Small intestine (tissue), 7 donors: ENCODE results near the gene CHRNA4. TPM values are rescaled to one million over a fixed set of nuclear protein-coding genes. Genes with fewer than 3 reads are reported as not detected.

ENCODE experiments used
- DNase-seq, 2 donors: peaks; one replicate each; pipeline versions ENCODE4 v3.0.0 to v3.0.0-alpha.2; 2013
- FAIRE-seq: peaks from 2 replicates; lab custom pipeline; 2012; peaks lifted over from hg19 to GRCh38; lab: Jason Lieb, UNC
- H3K27ac ChIP-seq, 3 donors: one replicate each; pipeline ENCODE4 v1.5.1; 2013; ENCODE audit warnings: low read length in 2 of 3, mild to moderate bottlenecking in 2 of 3, control low read depth in 1 of 3, inconsistent platforms in 1 of 3, low read depth in 1 of 3, moderate library complexity in 1 of 3
- H3K27me3 ChIP-seq, 3 donors: one replicate each; pipeline ENCODE4 v1.6.1; 2013; ENCODE audit warnings: low read length in 3 of 3, inconsistent platforms in 1 of 3; ENCODE audit not compliant: control insufficient read depth in 3 of 3, insufficient read depth in 3 of 3
- H3K36me3 ChIP-seq, 3 donors: one replicate each; pipeline ENCODE4 v1.6.1; 2013; ENCODE audit warnings: low read length in 3 of 3, inconsistent platforms in 1 of 3, low read depth in 1 of 3, mild to moderate bottlenecking in 1 of 3, moderate library complexity in 1 of 3; ENCODE audit not compliant: control insufficient read depth in 3 of 3, insufficient read depth in 2 of 3
- H3K4me1 ChIP-seq, 3 donors: one replicate each; pipeline ENCODE4 v1.6.1; 2013; ENCODE audit warnings: low read length in 2 of 3, inconsistent platforms in 1 of 3, low read depth in 1 of 3, mild to moderate bottlenecking in 1 of 3, moderate library complexity in 1 of 3; ENCODE audit not compliant: control insufficient read depth in 3 of 3, insufficient read depth in 2 of 3
- H3K4me3 ChIP-seq, 3 donors: one replicate each; pipeline ENCODE4 v1.5.1; 2013; ENCODE audit warnings: low read length in 3 of 3, control low read depth in 1 of 3, inconsistent platforms in 1 of 3, low read depth in 1 of 3, mild to moderate bottlenecking in 1 of 3, moderate library complexity in 1 of 3
- H3K9me3 ChIP-seq, 2 donors: one replicate each; pipeline ENCODE4 v1.6.1; 2013; ENCODE audit warnings: low read depth in 1 of 2, low read length in 1 of 2; ENCODE audit not compliant: control insufficient read depth in 2 of 2, insufficient read depth in 1 of 2
- WGBS, 3 donors: extraction: QIAGEN DNeasy Blood & Tissue Kit; methylation state at CpG; one replicate each; pipeline ENCODE4 v1.1.7; 2013; 5-methylcytosine and 5-hydroxymethylcytosine counted together
- polyA plus RNA-seq, 4 donors: library from polyadenylated mRNA; stranded (reverse) in 3 of 4; unstranded in 1 of 4; fragments of 200-250 nt in 3 of 4; fragments of 120-200 nt in 1 of 4; gene quantifications; one replicate each; pipeline versions ENCODE4 v1.2.1 to v1.2.3, GENCODE V29; 2013
- donor health status: healthy with polysubstance abuse.
- donor health status: control.
- donor health status: control.
- donor health status: Bipolar disorder and iron deficiency.
- donor health status: healthy.

Gene CHRNA4
- polyA plus RNA-seq, 4 donors: 0.01 to 0.87 TPM; not detected in 2

DNA sequence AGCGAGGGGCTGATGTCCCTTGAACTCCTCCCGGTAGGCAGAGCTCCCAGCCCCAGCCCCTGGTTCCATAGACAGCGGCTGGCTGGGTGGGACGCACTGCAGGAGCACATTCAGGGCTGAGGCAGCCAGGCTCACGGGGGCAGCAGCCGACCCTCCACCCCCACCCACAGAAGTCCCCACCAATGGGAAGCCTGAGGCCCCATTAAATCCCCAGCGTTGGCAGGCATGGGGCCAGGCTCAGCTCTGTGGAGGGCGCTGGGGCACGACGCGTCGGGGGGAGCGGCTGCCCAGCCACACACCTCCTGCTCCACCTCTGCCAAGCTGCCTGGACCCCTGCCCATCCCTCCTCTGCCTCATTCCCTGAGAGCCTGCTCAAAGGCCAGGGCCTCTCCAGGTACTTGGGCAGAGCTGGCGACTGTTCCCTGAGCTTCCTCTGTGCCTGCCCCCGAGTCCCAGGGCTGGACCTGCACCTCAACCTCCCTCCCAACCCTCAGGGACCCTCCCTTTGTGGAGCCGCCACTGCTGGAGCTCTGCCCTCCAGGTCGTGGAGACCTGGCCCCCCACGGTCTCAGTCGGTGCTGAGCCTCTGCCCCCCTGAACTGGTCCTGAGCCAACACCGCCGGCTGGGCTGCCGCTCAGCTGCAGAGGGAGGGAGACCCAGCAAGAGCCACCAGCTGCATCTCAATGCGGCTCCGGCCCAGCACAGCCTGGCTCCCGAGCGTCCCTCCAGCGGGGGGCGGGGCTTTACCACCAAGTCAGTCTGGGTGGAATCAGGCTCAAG is 9.1 kb downstream of the CHRNA4 start:
- Histone ChIP-seq H3K36me3 (no peaks in the 10 kb centered on the region), H3K9me3 (peaks cover 0 to 3% of the 10 kb centered on the region in 2 donors), H3K4me3 (no peak overlapping the region), H3K27ac (no peak overlapping the region), H3K27me3 (no peaks in the 10 kb centered on the region), H3K4me1 (no peaks in the 10 kb centered on the region)
- WGBS, 3 donors: 39 to 54% (median 45%) methylated on average over 18 to 28 of the region's 28 CpGs
- DNase-seq: no peak
- no peak for FAIRE-seq

DNA sequence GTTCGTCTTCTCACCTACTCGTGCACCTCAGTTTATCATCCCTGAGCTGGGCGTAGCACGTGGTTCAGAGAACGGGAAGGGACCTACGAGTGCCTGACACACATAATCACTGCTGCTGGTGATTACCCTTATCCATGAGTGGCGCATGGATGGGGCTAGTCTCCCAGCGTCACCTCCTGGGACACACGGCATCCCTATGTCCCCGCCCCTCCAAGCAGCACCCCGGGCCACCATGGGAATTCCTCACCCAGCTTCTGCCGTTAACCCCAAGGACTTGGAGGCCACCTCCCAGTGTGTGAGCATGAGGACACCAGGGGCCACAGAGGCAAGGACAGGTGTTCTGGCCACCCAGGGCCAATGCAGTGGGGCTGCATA is 9.8 kb downstream of the CHRNA4 start:
- WGBS, 3 donors: 88 to 90% (median 90%) methylated on average over 12 of the region's 12 CpGs
- Histone ChIP-seq H3K9me3 (peaks cover 0 to 3% of the 10 kb centered on the region in 2 donors), H3K36me3 (no peaks in the 10 kb centered on the region), H3K27me3 (no peaks in the 10 kb centered on the region), H3K4me3 (no peak overlapping the region), H3K27ac (no peak overlapping the region), H3K4me1 (peaks cover 0 to 1% (median 0%) of the 10 kb centered on the region in 3 donors)
- FAIRE-seq (no peak), DNase-seq (no peak)

DNA sequence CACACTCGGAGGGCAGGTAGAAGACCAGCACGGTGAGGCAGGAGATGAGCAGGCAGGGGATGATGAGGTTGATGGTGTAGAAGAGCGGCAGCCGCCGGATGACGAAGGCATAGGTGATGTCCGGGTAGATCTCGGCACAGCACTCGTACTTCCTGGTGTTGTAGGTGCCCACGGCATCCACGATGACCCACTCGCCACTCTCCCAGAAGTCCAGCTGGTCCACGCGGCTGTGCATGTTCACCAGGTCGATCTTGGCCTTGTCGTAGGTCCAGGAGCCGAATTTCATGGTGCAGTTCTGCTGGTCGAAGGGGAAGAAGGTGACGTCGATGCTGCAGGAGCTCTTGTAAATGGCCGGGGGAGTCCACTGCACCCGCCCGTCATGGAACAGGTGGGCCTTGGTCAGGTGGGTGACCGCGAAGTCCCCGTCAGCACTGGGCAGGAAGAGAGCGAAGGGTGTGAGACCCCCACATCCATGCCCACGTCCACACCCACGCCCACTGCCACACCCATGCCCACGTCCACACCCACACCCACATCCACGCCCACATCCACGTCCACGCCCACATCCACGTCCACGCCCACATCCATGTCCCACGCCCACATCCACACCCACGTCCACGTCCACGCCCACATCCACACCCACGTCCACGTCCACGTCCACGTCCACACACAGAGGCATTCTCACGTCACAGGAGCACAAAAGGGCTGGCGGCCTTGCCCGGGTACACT is 10.4 kb downstream of the CHRNA4 start:
- Histone ChIP-seq H3K4me1 (peaks cover 0 to 7% (median 0%) of the 10 kb centered on the region in 3 donors), H3K4me3 (no peak overlapping the region), H3K27ac (no peak overlapping the region), H3K27me3 (no peaks in the 10 kb centered on the region), H3K36me3 (no peaks in the 10 kb centered on the region), H3K9me3 (peaks cover 0 to 3% of the 10 kb centered on the region in 2 donors)
- WGBS, 3 donors: 88 to 92% (median 91%) methylated on average over 41 to 46 of the region's 46 CpGs
- DNase-seq (no peak), FAIRE-seq (no peak)

DNA sequence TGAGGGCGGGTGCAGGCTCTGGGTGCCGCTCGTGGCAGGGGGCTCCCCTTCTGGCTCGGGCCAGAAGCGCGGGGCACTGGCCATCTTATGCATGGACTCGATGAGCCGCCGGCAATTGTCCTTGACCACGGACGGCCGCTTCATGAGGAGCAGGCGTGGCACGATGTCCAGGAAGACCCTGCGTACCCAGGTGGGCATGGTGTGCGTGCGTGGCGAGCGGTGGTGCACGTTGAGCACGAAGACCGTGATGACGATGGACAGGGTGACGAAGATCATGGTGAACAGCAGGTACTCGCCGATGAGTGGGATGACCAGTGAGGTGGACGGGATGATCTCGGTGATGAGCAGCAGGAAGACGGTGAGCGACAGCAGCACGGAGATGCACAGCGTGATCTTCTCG is 11.0 kb downstream of the CHRNA4 start:
- DNase-seq (no peak), FAIRE-seq (no peak)
- H3K4me3 ChIP-seq: no peak overlapping the region
- H3K4me1 ChIP-seq: peaks cover 0 to 10% (median 0%) of the 10 kb centered on the region in 3 donors
- H3K9me3 ChIP-seq: peaks cover 0 to 3% of the 10 kb centered on the region in 2 donors
- H3K27ac ChIP-seq: no peak overlapping the region
- H3K36me3 ChIP-seq: no peaks in the 10 kb centered on the region
- 95 to 97% (median 96%) methylated on average over 32 to 33 of the region's 33 CpGs for WGBS, 3 donors
- no peaks in the 10 kb centered on the region for H3K27me3 ChIP-seq

DNA sequence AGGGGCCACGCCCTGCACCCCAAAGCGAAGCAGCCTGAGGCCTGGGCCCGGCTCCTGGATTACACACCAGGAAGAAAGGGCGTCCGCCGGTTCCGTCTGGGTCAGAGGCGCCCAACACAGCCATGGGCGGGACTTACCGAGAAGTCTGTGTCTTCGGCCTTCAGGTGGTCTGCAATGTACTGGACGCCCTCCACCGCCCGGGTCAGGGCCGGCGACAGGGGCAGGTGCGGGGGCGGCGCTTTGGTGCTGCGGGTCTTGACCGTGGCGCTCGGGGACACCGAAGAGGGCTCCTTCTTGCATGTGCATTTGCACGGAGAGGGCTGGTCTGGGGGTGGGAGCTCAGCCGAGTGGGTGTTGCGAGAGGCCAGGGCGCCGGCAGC is 11.6 kb downstream of the CHRNA4 start:
- FAIRE-seq (no peak), DNase-seq (no peak)
- Histone ChIP-seq H3K36me3 (no peaks in the 10 kb centered on the region), H3K27me3 (no peaks in the 10 kb centered on the region), H3K4me3 (no peak overlapping the region), H3K27ac (no peak overlapping the region), H3K9me3 (peaks cover 0 to 3% of the 10 kb centered on the region in 2 donors), H3K4me1 (peaks cover 0 to 10% (median 0%) of the 10 kb centered on the region in 3 donors)
- 80 to 92% (median 86%) methylated on average over 28 to 29 of the region's 29 CpGs for WGBS, 3 donors

DNA sequence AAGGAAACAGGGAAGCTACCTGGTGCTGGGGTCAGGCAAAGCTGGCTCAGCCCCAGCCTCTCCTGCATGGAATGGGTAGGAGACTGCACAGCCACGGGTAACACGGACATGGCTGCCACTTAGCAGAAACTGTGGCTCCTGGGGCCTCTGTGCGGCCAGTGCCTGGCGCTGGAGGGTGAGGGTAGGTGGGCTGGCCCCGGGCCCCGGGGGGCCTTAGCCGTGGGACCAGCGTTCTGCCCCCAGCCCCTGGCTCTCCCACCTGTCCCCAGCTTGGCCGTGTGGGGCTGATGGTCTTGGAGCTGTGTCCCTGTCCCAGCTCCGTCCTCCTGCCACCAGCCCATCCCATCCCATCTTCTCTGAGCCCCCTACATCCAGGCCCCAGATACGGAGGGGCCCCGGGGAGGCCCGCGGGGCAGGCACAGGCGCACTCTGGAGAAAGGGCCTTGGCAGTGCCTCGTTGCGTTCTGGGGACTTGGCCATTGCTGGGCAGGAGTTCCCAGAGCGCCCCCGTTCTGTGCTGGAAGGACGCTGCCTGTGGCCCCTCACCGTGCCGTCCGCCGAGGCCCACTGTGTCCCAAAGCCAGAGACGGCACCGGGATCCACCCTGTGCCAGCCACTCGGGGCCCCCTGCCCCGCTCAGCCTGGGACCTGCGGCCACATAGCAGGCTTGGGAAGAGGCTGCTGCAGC is 12.2 kb downstream of the CHRNA4 start:
- FAIRE-seq: no peak

DNA sequence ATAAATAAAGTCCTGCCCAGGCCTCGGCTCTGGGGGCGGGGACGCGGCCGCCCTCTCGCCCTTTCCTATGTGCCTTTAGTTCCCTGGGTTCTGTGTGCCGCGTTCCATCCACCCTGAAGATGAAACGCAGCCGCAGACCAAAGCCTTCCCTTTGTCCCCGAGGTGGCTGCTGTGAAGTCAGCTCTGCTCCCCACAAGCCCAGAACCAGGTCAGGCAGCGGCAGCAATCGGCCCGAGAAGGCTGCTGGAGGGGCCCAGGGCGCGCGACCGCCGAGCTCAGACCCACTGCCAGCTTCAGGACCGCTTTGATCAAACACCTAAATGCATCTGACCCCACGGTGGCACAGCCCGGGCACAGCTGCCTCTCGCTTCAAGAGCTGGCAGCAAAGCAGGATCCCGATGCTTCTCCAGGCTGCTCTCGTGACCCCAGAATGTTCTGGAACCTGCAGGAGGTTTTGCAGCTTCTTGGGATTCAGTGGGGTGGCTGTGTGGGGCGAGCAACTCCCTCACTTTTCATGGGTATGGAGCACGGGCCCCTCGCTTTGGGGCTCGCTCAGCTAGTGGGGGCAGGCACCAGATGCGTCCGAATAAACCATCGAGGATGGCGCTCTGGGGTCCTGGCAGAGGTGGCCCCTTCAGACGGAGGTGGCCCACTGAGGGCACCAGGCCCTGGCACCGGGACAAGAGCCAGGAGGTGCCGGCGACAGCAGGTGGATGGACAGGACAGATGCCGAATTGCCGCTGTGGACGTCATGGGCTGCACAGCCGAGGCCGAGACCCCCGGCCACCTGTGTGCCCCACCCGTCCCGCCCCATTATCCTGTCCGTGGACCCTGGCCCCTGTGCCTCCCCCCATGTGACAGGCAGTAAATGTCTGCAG is 13.0 kb downstream of the CHRNA4 start:
- peaks cover 0 to 10% (median 0%) of the 10 kb centered on the region in 3 donors for H3K4me1 ChIP-seq
- H3K36me3 ChIP-seq: no peaks in the 10 kb centered on the region
- FAIRE-seq (no peak), DNase-seq (no peak)
- no peak overlapping the region for H3K4me3 ChIP-seq
- peaks cover 0 to 3% of the 10 kb centered on the region in 2 donors for H3K9me3 ChIP-seq
- peaks cover 0 to 6% (median 3%) of the 10 kb centered on the region in 3 donors for H3K27me3 ChIP-seq
- WGBS, 3 donors: 81 to 87% (median 82%) methylated on average over 46 of the region's 46 CpGs
- H3K27ac ChIP-seq: no peak overlapping the region

More for the DNA sequence above, 12.2 kb downstream of the CHRNA4 start:
- no peak for DNase-seq
- Histone ChIP-seq H3K36me3 (no peaks in the 10 kb centered on the region), H3K4me1 (peaks cover 0 to 10% (median 0%) of the 10 kb centered on the region in 3 donors), H3K27ac (no peak overlapping the region), H3K4me3 (no peak overlapping the region), H3K9me3 (peaks cover 0 to 3% of the 10 kb centered on the region in 2 donors), H3K27me3 (peaks cover 0 to 3% (median 0%) of the 10 kb centered on the region in 3 donors)
- 87 to 92% (median 89%) methylated on average over 27 to 29 of the region's 29 CpGs for WGBS, 3 donors
